ENCODE data around the gene GALNT18.
A peak's percentile ranks its signal among the peaks of the same experiment; 100 is the strongest.

Gene GALNT18

GRCh38 chr11:11621573-11622339 is at the start of gene GALNT18:
TSS of gene GALNT18 (minus strand) at chr11:11622005.
- Mint-ChIP-seq H3K4me1 (ENCODE audit: low read depth) (peaks cover 2% of the 10 kb centered on the region), H3K36me3 (no peaks in the 10 kb centered on the region), H3K4me3 (peak within 1 kb of the TSS; percentile 77), H3K27me3 (peaks cover 26% of the 10 kb centered on the region), H3K27ac (peak within 1 kb of the TSS; percentile 46), H3K9me3 (ENCODE audit: low read depth) (no peaks in the 10 kb centered on the region)

- H3K9me3 Mint-ChIP-seq (ENCODE audit: low read depth) = no peaks in the 10 kb centered on the region
- H3K4me1 Mint-ChIP-seq (ENCODE audit: low read depth) = no peaks in the 10 kb centered on the region
These were observed 48.8 kb upstream of the GALNT18 start for GRCh38 chr11:11670574-11670973.

GRCh38 chr11:11669233-11669846 is 47.5 kb upstream of the GALNT18 start:
- no peaks in the 10 kb centered on the region for H3K4me1 Mint-ChIP-seq (ENCODE audit: low read depth)
- no peaks in the 10 kb centered on the region for H3K36me3 Mint-ChIP-seq
- no peaks in the 10 kb centered on the region for H3K9me3 Mint-ChIP-seq (ENCODE audit: low read depth)
- H3K27ac Mint-ChIP-seq = no peak overlapping the region
- no peak overlapping the region for H3K4me3 Mint-ChIP-seq
- H3K27me3 Mint-ChIP-seq = peaks cover 7% of the 10 kb centered on the region

More at GRCh38 chr11:11670574-11670973, 48.8 kb upstream of the GALNT18 start:
- H3K27ac Mint-ChIP-seq = no peak overlapping the region
- H3K4me3 Mint-ChIP-seq = no peak overlapping the region
- H3K36me3 Mint-ChIP-seq = no peaks in the 10 kb centered on the region
- peaks cover 7% of the 10 kb centered on the region for H3K27me3 Mint-ChIP-seq

GRCh38 chr11:11668781-11669180 is 47.0 kb upstream of the GALNT18 start:
- no peak overlapping the region for H3K27ac Mint-ChIP-seq
- H3K27me3 Mint-ChIP-seq = peaks cover 7% of the 10 kb centered on the region
- H3K4me3 Mint-ChIP-seq = no peak overlapping the region
- H3K36me3 Mint-ChIP-seq = no peaks in the 10 kb centered on the region
- no peaks in the 10 kb centered on the region for H3K4me1 Mint-ChIP-seq (ENCODE audit: low read depth)
- no peaks in the 10 kb centered on the region for H3K9me3 Mint-ChIP-seq (ENCODE audit: low read depth)

- H3K27ac Mint-ChIP-seq = no peak overlapping the region
- no peaks in the 10 kb centered on the region for H3K36me3 Mint-ChIP-seq
- H3K9me3 Mint-ChIP-seq (ENCODE audit: low read depth) = no peaks in the 10 kb centered on the region
- H3K4me3 Mint-ChIP-seq = no peak overlapping the region
- H3K4me1 Mint-ChIP-seq (ENCODE audit: low read depth) = no peaks in the 10 kb centered on the region
- peaks cover 7% of the 10 kb centered on the region for H3K27me3 Mint-ChIP-seq
These were observed 46.5 kb upstream of the GALNT18 start for GRCh38 chr11:11668274-11668673.

GRCh38 chr11:11667056-11667455 is 45.3 kb upstream of the GALNT18 start:
- peaks cover 7% of the 10 kb centered on the region for H3K27me3 Mint-ChIP-seq
- H3K4me1 Mint-ChIP-seq (ENCODE audit: low read depth) = no peaks in the 10 kb centered on the region
- H3K9me3 Mint-ChIP-seq (ENCODE audit: low read depth) = no peaks in the 10 kb centered on the region
- no peaks in the 10 kb centered on the region for H3K36me3 Mint-ChIP-seq
- no peak overlapping the region for H3K27ac Mint-ChIP-seq
- no peak overlapping the region for H3K4me3 Mint-ChIP-seq

GRCh38 chr11:11665407-11665806 is 43.6 kb upstream of the GALNT18 start:
- Mint-ChIP-seq H3K36me3 (no peaks in the 10 kb centered on the region), H3K4me3 (no peak overlapping the region), H3K9me3 (ENCODE audit: low read depth) (no peaks in the 10 kb centered on the region), H3K4me1 (ENCODE audit: low read depth) (no peaks in the 10 kb centered on the region), H3K27me3 (peaks cover 7% of the 10 kb centered on the region), H3K27ac (no peak overlapping the region)

- no peaks in the 10 kb centered on the region for H3K4me1 Mint-ChIP-seq (ENCODE audit: low read depth)
- no peaks in the 10 kb centered on the region for H3K36me3 Mint-ChIP-seq
- H3K27ac Mint-ChIP-seq = no peak overlapping the region
- peaks cover 7% of the 10 kb centered on the region for H3K27me3 Mint-ChIP-seq
- no peak overlapping the region for H3K4me3 Mint-ChIP-seq
- H3K9me3 Mint-ChIP-seq (ENCODE audit: low read depth) = no peaks in the 10 kb centered on the region
These were observed 42.1 kb upstream of the GALNT18 start for GRCh38 chr11:11663907-11664306.

- no peaks in the 10 kb centered on the region for H3K36me3 Mint-ChIP-seq
- peaks cover 4% of the 10 kb centered on the region for H3K27me3 Mint-ChIP-seq
- no peaks in the 10 kb centered on the region for H3K9me3 Mint-ChIP-seq (ENCODE audit: low read depth)
- no peak overlapping the region for H3K4me3 Mint-ChIP-seq
- H3K4me1 Mint-ChIP-seq (ENCODE audit: low read depth) = no peaks in the 10 kb centered on the region
- no peak overlapping the region for H3K27ac Mint-ChIP-seq
These were observed 40.8 kb upstream of the GALNT18 start for GRCh38 chr11:11662578-11662977.

GRCh38 chr11:11661326-11662040 is 39.7 kb upstream of the GALNT18 start:
- Mint-ChIP-seq H3K36me3 (no peaks in the 10 kb centered on the region), H3K9me3 (ENCODE audit: low read depth) (no peaks in the 10 kb centered on the region)

GRCh38 chr11:11660363-11660740 is 38.5 kb upstream of the GALNT18 start:
- Mint-ChIP-seq H3K27ac (no peak overlapping the region), H3K9me3 (ENCODE audit: low read depth) (no peaks in the 10 kb centered on the region), H3K4me1 (ENCODE audit: low read depth) (no peaks in the 10 kb centered on the region), H3K4me3 (no peak overlapping the region), H3K36me3 (no peaks in the 10 kb centered on the region), H3K27me3 (peaks cover 2% of the 10 kb centered on the region)

More at GRCh38 chr11:11661326-11662040, 39.7 kb upstream of the GALNT18 start:
- Mint-ChIP-seq H3K27me3 (peaks cover 3% of the 10 kb centered on the region), H3K27ac (no peak overlapping the region), H3K4me1 (ENCODE audit: low read depth) (no peaks in the 10 kb centered on the region), H3K4me3 (no peak overlapping the region)

GRCh38 chr11:11659567-11660362 is 38.0 kb upstream of the GALNT18 start:
- H3K36me3 Mint-ChIP-seq = no peaks in the 10 kb centered on the region
- no peaks in the 10 kb centered on the region for H3K4me1 Mint-ChIP-seq (ENCODE audit: low read depth)
- no peaks in the 10 kb centered on the region for H3K9me3 Mint-ChIP-seq (ENCODE audit: low read depth)
- H3K27ac Mint-ChIP-seq = no peak overlapping the region
- no peak overlapping the region for H3K4me3 Mint-ChIP-seq
- peaks cover 2% of the 10 kb centered on the region for H3K27me3 Mint-ChIP-seq

- no peaks in the 10 kb centered on the region for H3K36me3 Mint-ChIP-seq
- no peaks in the 10 kb centered on the region for H3K9me3 Mint-ChIP-seq (ENCODE audit: low read depth)
- H3K27me3 Mint-ChIP-seq = peaks cover 7% of the 10 kb centered on the region
- no peak overlapping the region for H3K4me3 Mint-ChIP-seq
- no peak overlapping the region for H3K27ac Mint-ChIP-seq
- H3K4me1 Mint-ChIP-seq (ENCODE audit: low read depth) = no peaks in the 10 kb centered on the region
These were observed 35.6 kb upstream of the GALNT18 start for GRCh38 chr11:11657218-11657955.

- H3K36me3 Mint-ChIP-seq = no peaks in the 10 kb centered on the region
- no peak overlapping the region for H3K27ac Mint-ChIP-seq
- no peak overlapping the region for H3K4me3 Mint-ChIP-seq
- H3K4me1 Mint-ChIP-seq (ENCODE audit: low read depth) = no peaks in the 10 kb centered on the region
- H3K27me3 Mint-ChIP-seq = peaks cover 35% of the 10 kb centered on the region
- peaks cover 9% of the 10 kb centered on the region for H3K9me3 Mint-ChIP-seq (ENCODE audit: low read depth)
These were observed 19.8 kb upstream of the GALNT18 start for GRCh38 chr11:11641581-11641980.
